ENCODE measurements around the gene ABR.

Gene ABR

GRCh38 chr17:988561-988960, 191.2 kb downstream of the ABR start:
- H3K4me3 ChIP-seq (replicated peaks; ENCODE audit: insufficient read depth, low read length), result no peak overlapping the region
- DNase-seq (ENCODE audit: low read depth in 1 of 2, low spot score in 1 of 2), result no peak
- TF ChIP-seq, protein P1, sequence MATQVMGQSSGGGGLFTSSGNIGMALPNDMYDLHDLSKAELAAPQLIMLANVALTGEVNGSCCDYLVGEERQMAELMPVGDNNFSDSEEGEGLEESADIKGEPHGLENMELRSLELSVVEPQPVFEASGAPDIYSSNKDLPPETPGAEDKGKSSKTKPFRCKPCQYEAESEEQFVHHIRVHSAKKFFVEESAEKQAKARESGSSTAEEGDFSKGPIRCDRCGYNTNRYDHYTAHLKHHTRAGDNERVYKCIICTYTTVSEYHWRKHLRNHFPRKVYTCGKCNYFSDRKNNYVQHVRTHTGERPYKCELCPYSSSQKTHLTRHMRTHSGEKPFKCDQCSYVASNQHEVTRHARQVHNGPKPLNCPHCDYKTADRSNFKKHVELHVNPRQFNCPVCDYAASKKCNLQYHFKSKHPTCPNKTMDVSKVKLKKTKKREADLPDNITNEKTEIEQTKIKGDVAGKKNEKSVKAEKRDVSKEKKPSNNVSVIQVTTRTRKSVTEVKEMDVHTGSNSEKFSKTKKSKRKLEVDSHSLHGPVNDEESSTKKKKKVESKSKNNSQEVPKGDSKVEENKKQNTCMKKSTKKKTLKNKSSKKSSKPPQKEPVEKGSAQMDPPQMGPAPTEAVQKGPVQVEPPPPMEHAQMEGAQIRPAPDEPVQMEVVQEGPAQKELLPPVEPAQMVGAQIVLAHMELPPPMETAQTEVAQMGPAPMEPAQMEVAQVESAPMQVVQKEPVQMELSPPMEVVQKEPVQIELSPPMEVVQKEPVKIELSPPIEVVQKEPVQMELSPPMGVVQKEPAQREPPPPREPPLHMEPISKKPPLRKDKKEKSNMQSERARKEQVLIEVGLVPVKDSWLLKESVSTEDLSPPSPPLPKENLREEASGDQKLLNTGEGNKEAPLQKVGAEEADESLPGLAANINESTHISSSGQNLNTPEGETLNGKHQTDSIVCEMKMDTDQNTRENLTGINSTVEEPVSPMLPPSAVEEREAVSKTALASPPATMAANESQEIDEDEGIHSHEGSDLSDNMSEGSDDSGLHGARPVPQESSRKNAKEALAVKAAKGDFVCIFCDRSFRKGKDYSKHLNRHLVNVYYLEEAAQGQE (IDR thresholded peaks at IDR 0.05; ENCODE audit: insufficient replicate concordance, low read depth), result no peak
- TF ChIP-seq POLR2AphosphoS5 (IDR thresholded peaks at IDR 0.05; ENCODE audit: low read depth), result no peak
- TF ChIP-seq GABPA (IDR thresholded peaks at IDR 0.05; ENCODE audit: low read depth), result no peak
- TF ChIP-seq CTCF (IDR thresholded peaks at IDR 0.05; ENCODE audit: insufficient read depth, low read length), result no peak
- TF ChIP-seq SPI1 (IDR thresholded peaks at IDR 0.05; ENCODE audit: borderline replicate concordance, low read depth), result no peak
- no peak overlapping the region for H3K27ac ChIP-seq (replicated peaks)
- no peaks in the 10 kb centered on the region for H3K27me3 ChIP-seq (ENCODE audit: insufficient read depth, poor library complexity, severe bottlenecking)

DNA sequence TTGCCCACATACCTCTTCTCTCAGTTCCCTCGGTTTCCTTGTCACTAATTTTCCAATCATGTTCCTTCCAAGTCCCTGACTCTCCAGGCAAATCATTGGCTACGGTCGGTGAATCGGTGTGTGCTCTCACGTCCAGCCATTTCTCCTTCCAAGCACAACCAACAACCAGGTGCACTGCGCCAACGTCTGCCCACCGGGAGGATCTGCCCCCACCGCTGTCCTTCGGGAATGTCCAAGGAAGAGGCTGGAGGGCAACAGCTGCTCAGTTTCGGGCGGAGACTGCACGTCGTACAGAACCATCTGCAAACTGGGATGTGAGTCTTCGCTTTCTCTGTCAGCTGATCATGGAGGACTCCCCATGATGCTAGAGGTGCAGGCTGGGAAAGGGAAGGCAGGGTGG, 191.8 kb downstream of the ABR start:
- no peak for TF ChIP-seq POLR2AphosphoS5 (IDR thresholded peaks at IDR 0.05; ENCODE audit: low read depth)
- no peak for TF ChIP-seq SPI1 (IDR thresholded peaks at IDR 0.05; ENCODE audit: borderline replicate concordance, low read depth)
- no peak for TF ChIP-seq GABPA (IDR thresholded peaks at IDR 0.05; ENCODE audit: low read depth)
- TF ChIP-seq, protein P1 (IDR thresholded peaks at IDR 0.05; ENCODE audit: insufficient replicate concordance, low read depth), result no peak
- no peak for TF ChIP-seq CTCF (IDR thresholded peaks at IDR 0.05; ENCODE audit: insufficient read depth, low read length)
- Histone ChIP-seq H3K4me3 (replicated peaks; ENCODE audit: insufficient read depth, low read length) (no peak overlapping the region), H3K27ac (replicated peaks) (no peak overlapping the region), H3K27me3 (ENCODE audit: insufficient read depth, poor library complexity, severe bottlenecking) (no peaks in the 10 kb centered on the region)
- no peak for DNase-seq (ENCODE audit: low read depth in 1 of 2, low spot score in 1 of 2)

- DNase-seq (ENCODE audit: low read depth in 1 of 2, low spot score in 1 of 2), result no peak
- TF ChIP-seq SPI1 (IDR thresholded peaks at IDR 0.05; ENCODE audit: borderline replicate concordance, low read depth) (no peak), CTCF (IDR thresholded peaks at IDR 0.05; ENCODE audit: insufficient read depth, low read length) (no peak)
- TF ChIP-seq, protein P1 (IDR thresholded peaks at IDR 0.05; ENCODE audit: insufficient replicate concordance, low read depth), result no peak
- Histone ChIP-seq H3K4me3 (replicated peaks; ENCODE audit: insufficient read depth, low read length) (no peak overlapping the region), H3K27me3 (ENCODE audit: insufficient read depth, poor library complexity, severe bottlenecking) (no peaks in the 10 kb centered on the region), H3K27ac (replicated peaks) (no peak overlapping the region)
Observed at GRCh38 chr17:986322-986929, 193.4 kb downstream of the ABR start.

Data from HL-60 (cell line).